Stimulated activated CD8-positive, alpha-beta memory T cell treated with anti-CD3 and anti-CD28 coated beads, Interleukin-15, amount 100 ng/mL, for 1 hour (primary cell): ENCODE data around the gene NR2F6.

ENCODE experiments used
- DNase-seq: peaks from one replicate; pipeline ENCODE4 v3.0.0-alpha.2; 2020; ENCODE audit warnings: low read depth

The NR2F6 gene

GRCh38 chr19:17237747-17238706, 7.7 kb downstream of the NR2F6 start:
- no peak for DNase-seq

GRCh38 chr19:17236811-17237543, 8.7 kb downstream of the NR2F6 start:
- no peak for DNase-seq

GRCh38 chr19:17235971-17236777, 9.5 kb downstream of the NR2F6 start:
- DNase-seq, result no peak

- DNase-seq, result peak; percentile 48
Measured at GRCh38 chr19:17235300-17235970, 10.3 kb downstream of the NR2F6 start.

DNA sequence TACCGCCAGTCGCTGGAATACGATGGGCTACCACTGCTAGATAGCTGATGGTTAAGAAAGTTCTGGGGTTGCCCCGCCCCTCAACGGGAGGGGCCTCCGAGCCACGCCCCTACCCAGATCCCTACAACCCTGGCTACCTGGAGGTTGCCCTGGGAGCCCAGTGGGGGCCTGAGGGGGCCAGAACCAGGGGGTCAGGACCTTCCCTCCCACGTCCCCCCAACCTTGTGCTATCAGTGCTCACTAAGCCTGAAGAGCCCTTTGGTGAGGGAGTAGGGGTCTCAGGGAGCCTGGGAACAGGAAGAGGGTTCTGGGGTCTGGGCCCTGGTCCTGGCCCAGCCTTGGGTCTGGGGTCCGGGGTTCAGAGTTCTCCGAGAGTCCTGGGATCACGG, 10.8 kb downstream of the NR2F6 start:
- no peak for DNase-seq

DNA sequence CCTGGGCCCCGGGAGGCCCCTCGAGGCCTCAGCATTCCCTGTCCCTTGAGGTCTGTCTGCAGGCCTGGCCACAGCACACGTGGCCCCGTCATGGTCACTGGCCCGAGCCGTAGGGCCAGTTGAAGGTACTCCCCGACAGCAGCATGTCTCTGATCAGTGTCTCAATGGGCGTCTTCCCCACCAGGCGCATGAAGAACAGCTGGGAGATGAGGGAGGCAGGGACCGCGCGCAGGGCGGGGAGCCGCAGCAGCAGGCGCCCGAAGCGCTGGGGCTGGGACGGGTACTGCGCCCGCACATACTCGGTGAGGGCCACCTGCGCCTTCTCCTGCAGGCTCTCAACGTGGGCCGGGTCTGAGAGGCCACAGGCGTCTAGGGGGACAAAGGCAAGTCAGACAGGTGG, 13.5 kb downstream of the NR2F6 start:
- no peak for DNase-seq

DNA sequence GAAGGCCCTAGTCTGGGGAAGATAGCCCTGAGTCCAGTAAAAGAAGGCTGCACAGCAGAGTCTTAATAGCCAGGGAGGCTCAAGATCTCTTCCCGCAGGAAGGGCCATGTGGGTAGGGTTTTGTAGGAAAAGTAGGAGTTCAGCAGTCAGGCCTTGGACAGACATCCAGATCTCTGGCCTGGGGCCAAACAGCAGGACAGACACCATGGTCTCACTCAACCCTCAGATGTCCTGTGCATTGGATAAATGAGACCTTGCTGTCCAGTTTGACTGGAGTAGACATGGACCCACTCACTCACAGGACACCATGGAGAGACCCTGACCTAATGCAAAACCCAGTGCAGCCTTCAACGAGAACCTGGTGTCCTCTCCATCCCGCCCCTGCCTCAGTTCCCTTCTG, 15.8 kb downstream of the NR2F6 start:
- DNase-seq, result no peak

- no peak for DNase-seq
Measured at GRCh38 chr19:17227798-17228367, 17.8 kb downstream of the NR2F6 start.

DNA sequence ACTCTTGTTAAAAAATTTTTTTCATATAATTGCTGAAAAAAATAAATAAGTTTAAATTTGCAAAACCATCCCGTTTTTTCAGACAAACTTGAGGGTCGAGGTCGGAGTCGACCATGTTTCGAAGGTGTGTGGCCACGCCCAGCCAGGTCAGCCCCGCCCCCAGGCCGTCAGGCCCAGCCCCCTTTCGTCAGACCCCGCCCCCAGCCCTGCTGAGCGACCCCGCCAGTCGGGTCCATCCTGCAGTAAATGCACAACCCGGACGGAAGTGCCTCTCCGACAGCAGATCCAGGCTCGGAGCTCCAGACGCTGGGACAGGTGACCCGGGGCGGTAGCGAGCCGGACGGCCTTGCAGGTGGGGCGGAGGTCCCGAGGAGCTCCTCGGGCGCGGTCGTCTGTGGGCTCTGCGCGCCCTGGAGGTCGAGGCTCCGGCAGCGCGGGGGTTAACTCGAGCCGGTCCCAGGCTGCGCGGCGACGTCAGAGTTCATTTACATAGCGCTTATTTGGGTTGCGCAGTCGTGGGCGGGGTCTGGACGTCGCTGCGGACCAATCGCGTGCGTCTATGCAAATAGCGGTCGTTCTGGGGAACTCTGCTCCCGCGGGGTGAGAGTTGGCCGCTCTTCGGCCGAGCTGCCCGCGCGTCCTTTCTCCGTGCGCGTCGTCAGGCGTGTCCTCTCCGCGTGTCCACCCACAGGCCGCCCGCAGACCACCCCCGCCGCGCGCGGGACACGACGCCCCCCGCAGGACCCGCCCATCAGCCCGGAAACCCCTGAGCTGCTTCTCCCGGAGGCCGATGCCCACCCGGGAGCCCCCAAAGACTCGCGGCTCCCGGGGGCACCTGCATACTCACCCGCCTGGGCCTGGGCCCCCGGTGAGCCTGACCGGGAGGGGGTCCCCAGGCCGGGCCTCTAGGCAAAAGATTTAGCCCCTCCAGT, 19.5 kb downstream of the NR2F6 start, which contains the start of gene OCEL1:
Gene OCEL1 (plus strand): TSS at position 225 of the 932 bp plus-strand sequence. CDS start 22 bp downstream, at position 247.
- DNase-seq, result peak; percentile 94

DNA sequence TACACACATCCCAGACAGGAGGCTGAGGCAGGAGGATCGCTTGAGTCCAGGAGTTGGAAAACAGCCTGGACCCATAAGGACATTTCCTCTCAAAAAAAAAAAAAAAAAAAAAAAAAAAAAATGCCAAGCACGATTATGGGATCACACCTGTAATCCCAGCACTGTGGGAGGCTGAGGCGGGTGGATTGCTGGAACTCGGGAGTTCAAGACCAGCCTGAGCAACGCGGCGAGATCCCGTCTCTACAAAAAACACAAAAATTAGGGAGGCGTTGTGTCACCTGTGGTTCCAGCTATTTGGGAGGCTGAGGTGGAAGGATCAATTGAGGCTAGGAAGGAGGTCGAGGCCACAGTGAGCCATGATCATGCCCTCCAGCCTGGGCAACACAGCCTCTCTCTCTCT, 20.7 kb downstream of the NR2F6 start:
- DNase-seq, result no peak

DNA sequence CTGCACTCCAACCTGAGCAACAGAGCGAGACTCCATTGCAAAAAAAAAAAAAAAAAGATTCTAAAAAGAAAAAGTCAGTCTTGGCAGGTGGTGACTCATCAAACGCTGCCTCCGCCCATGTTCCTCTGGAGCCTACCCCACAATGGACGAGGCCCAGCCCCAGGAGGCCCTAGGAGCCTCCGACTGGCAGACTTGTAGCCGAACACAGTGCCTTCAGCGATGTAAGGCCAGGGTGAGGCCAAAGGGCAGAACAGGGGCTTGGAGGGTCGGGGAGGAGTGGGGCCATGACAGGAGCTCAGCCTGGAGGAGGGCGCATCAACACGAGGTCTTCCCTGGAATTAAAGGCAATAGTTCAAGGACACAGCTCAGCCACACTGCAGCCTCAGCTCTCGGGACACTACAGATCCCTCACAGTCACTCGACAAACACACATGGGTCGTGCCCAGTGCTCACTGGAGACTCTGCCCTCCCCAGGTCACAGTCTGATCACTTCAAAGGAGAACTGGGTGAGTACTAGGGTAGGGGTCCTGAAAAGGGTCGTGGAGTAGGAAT, 25.4 kb downstream of the NR2F6 start:
- no peak for DNase-seq

DNA sequence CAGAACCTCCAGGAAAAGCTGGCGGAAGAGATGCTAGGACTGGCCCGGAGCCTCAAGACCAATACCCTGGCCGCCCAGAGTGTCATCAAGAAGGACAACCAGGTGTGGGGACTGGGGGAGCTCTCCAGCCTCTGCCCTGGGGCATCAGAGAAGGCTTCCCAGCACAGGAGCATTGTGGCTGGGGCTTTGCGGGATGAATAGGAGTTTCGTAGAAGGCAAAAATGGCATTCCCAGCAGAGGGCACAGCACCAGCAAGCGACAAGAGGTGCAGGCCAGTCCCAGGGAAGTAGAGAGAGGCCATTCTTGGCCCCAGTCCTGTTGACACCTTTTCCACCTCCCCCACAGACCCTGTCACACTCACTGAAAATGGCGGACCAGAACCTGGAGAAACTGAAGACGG, 26.4 kb downstream of the NR2F6 start:
- no peak for DNase-seq

- no peak for DNase-seq
Measured at GRCh38 chr19:17216058-17216670, 29.6 kb downstream of the NR2F6 start.

DNA sequence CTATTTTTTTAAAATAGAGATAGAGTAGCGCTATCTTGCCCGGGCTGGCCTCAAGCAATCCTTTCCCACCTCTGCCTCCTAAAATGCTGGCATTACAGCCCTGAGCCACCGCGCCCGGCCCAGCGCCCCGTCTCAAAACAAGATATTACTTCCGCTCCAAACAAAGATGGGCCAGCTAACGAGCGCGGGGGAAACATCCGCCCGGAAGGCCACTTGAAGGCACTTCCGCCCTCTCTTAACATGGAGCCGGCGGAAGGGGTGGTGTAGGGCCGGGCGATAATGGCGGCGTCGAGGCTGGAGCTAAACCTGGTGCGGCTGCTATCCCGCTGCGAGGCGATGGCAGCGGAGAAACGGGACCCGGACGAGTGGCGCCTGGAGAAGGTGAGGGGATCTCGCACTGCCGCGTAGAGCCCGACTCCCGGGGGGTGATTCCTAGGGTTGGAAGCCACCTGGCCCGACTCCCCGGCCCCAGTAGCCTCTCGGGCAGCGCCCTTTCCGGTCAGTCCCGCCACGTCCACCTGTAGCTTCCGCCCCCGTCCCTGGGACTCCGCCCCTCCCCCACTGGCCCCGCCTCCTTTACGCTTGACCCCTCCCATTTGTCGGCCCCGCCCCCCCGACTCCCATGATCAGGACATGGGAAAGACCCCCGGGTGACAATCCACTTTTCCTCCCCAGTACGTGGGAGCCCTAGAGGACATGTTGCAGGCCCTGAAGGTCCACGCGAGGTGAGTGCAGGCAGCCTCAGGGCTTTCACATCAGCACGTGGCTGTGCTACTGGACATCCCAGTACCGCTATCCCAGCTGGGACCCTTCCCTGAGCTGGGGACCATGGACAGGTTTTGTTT, 30.4 kb downstream of the NR2F6 start, which contains the start of gene USE1:
Gene USE1 (plus strand): TSS at position 231 of the 845 bp plus-strand sequence. CDS start 49 bp downstream, at position 280.
- peak; percentile 73 for DNase-seq

DNA sequence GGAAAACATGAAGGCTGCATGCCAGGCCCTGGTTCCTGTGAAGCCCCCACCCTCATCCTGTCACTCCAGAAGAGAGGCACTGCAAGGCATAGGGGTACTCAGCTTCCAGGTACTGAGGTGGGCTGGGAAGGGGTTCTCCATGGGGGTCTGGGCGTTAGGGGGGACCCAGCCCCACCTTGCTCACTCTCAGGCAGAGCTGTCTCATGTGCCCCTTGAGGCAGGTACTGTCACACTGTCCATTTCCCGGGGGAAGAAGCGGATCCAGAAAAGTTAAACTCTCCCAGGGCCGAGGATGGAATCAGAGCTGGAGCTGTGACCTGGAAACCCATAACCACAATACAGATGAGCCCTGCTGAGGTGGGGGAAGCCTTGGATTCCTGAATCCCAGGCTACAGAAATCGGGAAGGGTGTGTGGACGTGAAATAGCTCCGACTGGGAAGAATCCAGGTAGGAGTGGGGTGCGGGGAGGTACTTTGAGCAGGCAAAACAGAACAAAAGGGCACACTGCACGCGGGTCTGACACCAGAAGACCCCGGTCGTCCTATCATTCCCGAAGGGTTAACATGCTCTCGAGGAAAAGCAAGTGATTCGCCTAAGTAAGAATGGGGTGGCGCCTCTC, 31.1 kb downstream of the NR2F6 start:
- DNase-seq, result no peak

- DNase-seq, result no peak
Measured at GRCh38 chr19:17213334-17213733, 32.4 kb downstream of the NR2F6 start.

DNA sequence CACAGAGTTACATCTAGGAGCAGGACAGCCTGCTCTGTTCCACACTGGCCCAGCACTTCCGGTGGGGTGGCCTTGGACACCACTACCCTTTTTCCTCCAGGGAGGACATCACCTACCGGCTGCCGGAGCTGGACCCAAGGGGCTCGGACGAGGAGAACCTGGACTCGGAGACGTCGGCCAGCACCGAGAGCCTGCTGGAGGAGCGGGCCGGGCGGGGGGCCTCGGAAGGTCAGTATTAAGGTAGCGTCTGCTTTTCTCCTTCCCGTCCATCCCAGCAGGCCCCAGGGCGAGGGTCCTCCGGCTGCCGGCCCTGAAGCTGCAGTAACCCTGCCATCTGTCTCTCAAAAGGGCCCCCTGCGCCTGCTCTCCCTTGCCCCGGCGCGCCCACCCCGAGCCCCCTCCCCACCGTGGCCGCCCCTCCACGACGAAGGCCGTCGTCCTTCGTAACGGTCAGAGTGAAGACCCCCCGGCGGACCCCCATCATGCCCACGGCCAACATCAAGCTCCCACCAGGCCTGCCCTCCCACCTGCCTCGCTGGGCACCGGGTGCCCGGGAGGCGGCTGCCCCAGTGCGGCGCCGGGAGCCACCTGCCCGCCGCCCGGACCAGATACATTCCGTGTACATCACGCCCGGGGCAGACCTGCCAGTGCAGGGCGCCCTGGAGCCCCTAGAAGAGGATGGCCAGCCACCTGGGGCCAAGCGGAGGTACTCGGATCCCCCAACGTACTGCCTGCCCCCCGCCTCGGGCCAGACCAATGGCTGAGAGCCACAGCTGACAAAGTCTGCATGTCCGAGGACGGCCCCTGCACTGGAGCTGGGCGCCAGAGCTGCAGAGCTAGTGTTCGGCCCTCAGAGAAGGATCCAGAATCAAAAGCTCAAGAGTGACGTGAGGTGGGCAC, 33.9 kb downstream of the NR2F6 start:
- DNase-seq, result no peak
